Dedifferentiated amniotic fluid mesenchymal stem cell (primary cell): Measurements from ENCODE around the gene CREB1.
A peak's percentile ranks its signal among the peaks of the same experiment; 100 is the strongest.
"Not testable (repeated sequence)": the region's sequence is repeated elsewhere in the genome, so short reads cannot be mapped to it uniquely, and the experiment has no call there.

Experiments
- DNase-seq: peaks from one replicate; pipeline ENCODE4 v3.0.0-alpha.2; 2016; ENCODE audit errors: extremely low spot score

CREB1 gene

DNA sequence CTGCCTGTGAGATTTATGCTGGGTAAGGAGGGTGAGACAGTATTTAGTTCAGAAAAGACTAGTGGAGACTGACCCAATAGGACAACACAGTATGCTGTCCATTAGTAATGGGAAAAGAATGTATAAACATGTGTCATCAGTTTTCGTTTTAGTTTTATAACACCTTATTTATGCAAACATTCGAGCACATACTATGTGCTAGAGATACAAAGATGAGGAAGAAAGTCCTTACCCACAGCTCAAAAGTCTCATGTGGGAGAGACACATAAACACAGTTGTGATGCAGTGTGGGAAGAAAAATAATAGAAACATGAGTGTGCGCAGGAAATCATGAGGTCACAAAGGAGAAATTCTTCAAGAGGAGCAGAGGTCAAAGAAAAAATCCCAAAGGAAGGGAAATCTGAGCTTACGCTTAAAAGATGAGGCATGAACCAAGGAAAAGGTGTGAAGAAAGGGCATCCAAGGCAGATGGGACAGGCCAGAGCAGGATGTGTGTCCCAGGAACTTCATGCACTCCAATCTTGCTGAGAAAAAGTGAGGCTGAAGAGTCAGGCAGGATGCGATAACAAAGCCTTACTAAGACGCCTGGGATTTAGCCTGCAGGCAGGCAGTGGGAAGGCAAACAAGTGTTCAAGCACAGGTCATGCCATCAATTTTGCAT is 87.4 kb downstream of the CREB1 start:
- DNase-seq = peak; percentile 62

DNA sequence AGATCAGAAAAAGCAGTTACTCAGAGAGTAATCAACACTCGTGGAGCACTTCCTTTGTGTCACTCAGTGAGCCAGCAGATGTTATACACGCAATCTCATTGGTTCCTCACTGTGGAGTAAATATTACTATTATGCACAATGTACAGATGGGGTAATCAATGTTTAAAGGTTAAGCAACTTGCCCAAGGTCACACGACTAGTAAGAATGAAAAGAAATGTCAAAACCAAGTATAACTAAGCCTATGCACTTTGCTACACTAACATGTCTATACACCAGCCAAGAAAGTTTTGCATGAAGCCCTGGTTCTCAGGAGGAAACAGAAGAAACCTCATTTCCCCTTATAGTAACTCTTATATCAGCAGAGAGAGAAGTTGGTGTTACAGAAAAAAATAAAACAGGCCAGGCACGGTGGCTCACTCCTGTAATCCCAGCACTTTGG is 90.0 kb downstream of the CREB1 start:
- DNase-seq = no peak

DNA sequence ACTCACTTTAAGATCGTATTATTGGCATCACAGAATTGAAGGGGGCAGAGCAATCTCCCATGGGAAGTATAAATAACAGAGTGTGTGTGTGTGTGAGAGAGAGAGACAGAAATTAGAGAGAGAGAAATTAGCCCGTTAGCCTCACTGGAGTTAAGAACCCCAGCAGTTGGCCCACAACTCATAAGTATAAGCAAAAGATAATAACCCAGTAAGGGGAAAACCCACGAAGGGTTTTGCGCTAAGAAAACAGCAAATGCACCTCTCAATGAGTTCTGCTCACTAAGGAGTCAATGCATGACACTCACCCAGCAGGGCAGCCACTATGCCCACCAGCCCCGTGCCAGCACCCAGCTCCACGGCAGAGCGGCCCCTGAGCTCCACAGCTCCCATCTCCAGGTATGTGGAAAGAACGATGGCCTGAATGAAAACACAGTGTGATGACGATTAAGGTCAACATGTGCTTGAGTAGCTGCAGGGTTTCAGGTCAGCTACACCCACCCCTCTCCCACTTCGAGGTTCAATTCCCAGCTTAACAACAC is 91.8 kb downstream of the CREB1 start:
- no peak for DNase-seq

DNA sequence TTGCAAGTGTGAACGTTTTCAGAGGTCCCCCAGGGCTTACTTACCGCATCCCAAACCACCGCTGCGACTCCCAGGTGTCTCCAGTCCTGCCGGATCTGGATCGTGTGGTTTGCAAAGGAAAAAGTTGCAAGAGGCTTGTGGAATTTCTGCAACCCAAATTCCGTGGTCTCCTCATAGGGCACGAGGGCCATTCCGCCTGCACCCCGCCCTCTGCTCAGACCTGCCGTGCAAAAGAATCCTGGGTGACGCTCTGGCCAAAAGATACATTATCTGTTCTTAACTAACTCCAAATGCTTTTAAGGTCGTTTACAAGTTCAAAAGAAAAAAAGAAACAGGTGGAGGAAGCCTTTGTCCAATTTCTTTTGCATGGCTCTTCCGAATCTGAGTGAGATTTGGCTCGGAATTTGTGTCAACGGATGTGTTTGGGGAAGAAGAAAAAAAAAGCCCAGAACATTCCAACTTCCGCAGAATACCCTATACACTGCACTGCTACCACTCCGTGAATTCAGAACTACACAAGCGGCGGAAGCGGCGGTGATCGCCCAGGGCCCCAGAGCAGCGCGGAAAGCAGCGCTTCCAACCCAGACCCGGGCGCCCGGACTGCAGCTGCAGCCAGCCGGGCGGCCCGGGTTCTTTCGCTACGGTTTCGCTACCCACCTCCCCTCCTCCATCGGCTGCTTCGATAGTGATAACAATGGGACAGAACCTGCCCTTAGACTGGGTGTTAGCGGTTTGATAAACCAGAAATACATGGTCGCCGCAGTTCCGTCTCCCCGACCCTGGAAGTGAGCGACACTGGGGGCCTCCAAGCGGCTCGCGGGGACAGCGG is 94.6 kb downstream of the CREB1 start:
- DNase-seq = peak; percentile 51

DNA sequence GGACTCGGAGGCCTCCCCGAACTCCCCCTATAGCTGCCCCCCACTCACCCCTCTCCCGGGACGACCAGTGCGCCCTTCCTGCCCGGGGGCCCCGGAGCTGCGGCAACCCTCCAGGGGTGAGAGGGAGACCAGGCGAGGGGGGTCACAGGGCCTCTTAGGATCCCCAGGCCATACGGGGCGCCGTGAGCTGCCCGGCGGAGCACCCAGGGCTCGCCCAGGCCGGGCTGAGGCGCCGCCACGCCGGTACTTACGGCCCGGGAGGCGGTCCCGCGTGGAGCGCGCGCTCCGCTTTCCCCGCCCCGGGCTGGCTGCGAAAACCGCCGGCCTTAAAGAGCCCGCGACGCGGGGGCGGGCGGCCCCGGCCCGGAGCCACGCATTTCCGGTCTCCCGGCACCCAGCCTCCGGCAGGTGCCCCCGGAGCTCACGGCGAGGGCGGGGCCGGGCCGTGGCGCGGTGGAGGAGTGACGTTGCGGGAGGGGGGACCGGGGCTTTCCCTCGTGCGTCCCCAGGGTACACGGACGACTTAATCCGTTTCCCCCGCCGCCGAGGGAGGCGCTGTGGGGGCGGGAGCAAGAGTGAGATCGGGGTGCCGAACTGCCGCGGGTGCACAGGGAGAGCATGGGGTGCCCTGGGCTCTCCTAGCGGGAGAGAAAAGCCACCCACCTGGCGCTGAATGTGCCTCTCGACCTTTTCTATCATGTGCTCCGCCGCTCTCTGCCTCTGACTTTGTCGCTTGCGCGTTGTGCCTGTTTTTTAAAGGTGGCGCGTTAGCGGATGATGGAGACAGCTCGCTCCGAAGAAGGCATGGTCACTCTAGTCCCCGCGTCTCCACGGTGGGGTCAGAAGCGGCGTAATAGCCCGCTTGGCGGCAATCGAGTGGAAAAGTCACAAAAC is 95.5 kb downstream of the CREB1 start, which contains the start of gene METTL21A:
Gene METTL21A, minus strand, starts transcription at position 381 of the 894 bp plus-strand sequence. CDS start 1,019 bp downstream, outside the sequence.
- peak; percentile 51 for DNase-seq

DNA sequence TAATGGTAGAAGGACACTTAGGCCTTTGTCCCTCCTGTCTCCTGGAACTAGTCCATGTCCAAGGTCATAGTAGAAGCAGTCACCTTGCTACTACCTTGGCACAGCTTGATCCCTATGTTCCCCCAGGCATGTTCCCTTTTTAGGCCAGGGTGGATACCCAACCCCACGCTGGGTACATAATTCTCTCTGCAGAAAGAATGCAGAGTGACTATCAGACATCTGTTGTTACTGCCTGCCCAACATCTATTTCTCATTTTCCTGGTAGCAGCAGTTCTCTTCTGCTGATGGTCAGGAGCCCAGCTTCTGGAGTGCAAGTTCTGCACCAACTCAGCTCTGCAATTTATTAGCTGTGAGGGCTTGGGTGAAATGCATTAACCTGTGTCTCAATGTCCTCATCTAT is 99.8 kb downstream of the CREB1 start:
- DNase-seq = no peak

DNA sequence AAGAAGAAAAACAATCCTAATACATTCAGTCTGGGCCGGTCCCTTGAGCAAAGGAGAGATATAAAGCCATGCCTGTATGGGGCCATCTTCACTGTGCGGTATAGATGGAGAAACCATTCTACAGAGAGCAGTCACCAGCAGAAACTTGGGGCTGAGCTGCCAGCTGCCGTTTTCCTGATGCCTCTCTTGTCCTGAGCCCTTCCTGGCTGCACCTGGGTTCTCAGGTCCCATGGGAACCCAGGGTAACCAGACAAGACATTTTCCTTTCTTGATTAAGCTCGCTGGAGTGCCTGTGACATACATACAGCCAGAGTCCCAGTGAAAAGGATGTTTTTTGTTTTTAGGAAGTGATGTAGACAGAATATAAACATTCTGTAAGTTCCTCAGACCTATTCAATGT is 100.7 kb downstream of the CREB1 start:
- no peak for DNase-seq

DNA sequence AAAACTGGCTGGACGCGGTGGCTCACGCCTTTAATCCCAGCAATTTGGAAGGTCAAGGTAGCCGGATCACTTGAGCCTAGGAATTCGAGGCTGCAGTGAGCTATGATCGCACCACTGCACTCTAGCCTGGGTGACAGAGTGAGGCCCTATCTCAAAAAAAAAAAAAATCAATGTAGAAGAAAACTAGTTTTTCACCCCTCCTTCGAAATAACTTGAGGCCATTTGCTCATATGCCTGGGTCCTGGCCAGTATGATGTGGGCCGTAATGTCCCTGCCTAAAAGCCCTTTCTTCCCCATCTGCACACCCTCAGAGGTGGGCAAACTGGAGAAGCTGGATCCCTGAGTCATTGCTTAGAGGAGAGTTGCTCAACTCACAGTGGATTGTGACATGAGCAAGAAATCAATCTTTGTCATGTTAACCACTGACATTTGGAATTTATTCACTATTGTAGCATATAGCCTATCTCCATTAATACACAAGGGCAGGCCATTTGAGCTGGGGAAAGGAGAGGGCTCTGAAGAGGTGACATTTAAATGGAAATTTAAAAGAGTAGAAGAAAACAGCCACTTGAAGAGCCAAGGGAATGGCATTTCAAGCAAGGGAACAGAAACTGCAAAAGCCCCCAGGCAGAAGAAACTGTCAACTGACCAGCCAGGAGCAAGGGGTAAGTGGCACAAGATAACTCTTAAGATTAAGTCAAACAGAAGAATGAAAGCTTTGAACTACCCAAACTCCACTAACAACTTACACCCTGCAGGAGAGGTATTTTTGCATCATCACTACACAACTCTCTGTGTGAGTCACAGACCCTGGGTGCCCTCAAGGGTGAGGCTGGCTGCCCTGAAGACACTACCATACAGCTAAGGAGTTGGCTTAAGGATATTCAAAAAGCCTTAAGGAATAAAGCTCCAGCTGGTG is 103.1 kb downstream of the CREB1 start:
- no peak for DNase-seq

DNA sequence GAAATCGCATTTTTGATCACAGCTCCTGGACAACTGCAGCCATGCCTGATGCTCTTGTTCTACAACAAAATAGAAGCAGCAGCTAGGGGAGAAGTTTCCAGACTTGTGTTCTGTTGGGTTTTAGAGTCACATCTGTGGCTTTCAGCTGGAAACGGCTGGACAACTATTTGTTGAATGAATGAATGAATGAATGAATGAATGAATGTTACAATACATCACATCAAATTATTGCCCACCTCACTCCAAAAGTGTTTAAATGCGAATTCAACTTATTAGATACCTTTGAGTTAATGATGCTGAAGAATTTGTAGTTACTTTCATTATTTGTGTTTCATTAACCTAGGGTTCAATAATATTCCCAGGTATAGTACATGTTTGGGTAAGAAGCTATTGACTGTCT is 103.9 kb downstream of the CREB1 start:
- DNase-seq = no peak

DNA sequence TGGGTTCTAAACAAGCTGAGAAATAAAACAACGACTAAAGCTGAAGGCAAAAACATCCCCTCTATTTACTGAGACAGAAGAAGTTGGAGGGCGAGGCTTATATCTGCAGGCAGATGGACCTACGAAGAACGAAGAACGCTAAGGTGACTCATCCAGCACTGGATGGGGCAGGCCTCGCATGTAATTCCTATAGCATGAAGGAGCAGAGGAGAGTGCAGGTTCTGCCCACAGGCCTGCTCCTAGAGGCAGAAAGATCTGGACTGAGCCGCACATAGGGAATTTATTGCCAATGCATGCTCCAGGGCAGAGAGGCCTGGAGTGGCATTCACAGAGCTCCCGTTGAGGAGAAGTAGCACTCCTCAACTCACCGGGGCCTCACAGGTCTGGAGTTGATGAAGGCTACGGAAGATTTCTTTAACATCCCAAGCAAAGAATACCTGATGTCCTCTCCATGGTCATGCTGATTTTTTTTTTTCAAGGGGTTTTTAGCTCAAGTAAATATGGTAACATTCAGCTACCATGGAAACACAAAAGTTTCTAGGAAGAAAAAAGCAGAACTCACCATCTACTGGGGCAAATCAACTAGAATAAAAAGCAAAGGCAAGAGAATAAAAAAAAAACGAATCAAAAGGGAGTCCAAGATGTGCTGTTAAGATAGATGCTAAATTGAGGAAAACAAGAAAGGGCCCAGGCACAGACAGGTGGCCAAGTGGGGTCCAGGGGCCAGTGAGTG is 105.9 kb downstream of the CREB1 start:
- no peak for DNase-seq

DNA sequence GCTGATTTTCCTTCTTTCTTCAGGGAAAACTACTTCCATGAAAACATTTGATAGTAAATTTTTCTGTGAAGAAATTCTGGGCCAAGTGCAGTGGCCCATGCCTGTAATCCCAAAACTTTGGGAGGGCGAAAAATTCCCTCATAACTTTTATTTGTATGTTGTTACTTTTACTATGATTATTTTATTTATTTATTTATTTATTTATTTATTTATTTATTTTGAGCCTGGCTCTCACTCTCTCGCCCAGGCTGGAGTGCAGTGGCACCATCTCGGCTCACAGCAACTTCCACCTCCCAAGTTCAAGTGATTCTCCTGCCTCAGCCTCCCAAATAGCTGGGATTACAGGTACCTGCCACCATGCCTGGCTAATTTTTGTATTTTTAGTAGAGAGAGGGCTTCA is 109.5 kb downstream of the CREB1 start:
- not testable (repeated sequence) for DNase-seq

DNA sequence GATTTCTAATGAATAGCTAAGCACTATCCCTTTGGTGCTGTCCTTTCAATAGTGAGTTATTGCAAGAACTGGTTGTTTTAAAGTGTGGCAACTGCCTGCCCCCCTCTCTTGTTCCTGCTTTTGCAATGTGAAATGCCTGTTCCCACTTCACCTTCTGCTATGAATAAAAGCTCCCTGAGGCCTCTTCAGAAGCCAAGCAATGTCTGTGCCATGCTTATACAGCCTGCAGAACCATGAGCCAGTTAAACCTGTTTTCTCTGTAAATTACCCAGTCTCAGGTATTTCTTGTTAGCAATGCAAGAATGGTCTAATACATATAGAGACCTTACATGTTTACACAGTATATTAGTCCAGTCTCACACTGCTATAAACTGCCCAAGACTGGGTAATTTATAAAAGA is 110.4 kb downstream of the CREB1 start:
- no peak for DNase-seq

DNA sequence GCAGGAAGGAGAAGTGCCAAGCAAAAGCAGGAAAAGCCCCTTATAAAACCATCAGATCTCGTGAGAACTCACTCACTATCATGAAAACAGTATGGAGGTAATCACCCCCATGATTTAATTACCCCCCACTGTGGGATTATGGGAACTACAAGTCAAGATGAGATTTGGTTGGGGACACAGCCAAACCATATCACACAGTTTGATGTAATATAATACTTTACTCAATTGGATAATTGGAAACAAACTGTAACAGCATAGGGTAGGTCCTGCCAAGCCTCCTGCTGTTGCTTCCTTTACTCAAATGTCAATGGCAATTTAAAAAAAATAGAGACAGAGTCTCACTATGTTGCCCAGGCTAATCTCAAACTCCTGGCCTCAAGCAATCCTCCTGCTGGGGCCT is 110.9 kb downstream of the CREB1 start:
- DNase-seq = no peak

DNA sequence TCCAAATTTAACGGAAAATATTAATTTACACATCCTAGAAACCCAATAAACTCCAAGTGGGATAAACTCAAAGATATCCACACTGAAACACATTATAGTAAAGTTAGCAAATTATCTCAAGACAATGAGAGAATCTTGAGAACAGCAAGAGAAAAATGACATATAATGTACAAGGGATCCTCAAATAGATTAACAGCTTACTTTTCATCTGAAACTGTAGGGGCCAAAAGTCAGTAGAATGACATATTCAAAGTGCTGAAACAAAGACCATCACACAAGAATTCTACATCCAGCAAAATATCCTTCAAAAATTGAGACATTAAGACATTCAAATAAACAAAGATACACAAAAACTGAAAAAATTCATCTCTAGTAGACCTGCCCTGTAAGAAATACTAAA is 114.1 kb downstream of the CREB1 start:
- DNase-seq = no peak

DNA sequence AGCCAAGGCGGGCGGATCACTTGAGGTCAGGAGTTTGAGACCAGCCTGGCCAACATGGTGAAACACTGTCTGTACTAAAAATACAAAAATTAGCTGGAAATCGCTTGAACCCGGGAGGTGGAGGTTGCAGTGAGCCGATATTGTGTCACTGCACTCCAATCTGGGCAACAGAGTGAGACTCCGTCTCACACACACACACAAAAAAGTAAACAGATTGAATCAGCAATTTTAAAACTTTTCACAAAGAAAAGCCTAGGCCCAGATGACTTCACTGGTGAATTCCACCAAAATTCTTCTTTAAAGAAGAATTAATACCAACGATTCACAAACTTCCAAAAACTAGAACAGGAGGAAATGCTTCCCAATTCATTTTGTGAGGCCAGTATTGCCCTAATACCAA is 116.8 kb downstream of the CREB1 start:
- not testable (repeated sequence) for DNase-seq
